ENCODE data around the gene SYNCRIP.

DNA sequence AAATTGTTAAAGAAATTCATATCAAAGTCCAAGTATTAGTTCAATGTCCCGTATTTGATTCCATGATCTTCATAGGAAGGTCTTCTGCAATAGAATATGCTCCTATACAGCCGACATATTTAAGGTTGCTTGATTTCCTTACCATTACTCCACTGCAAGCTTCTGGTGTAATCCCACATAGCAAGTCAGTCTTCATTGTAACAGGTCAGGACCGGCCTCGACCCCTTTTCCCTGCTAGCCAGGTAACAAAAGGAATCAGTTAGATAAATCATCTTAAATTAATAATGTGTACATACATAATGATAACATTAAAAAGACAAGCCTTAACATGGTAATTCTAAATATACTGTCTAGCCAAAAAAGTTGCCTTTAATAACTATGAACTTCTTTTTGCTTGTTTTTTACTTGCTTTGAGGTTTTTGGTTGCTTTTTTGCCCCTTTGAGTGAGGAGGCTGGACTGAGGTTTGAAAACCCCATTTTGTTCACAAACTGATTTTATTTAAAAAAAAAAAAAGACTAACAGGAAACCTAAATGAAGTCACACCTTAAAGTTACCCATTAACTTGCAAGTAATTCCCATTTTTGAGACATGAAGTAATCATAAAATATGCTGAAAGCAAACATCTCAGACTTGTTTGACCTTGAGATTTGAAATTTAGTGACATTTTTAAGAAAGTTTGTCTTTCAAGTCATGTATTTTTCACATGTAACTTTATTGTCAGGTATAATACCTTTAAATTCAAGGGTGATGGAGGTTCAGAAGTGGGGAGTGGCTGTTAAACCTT lies 29.8 kb downstream of the SYNCRIP start:
- TF ChIP-seq POLR2A (IDR thresholded peaks at IDR 0.05; ENCODE audit: low read depth, low read length) (no peak), RAD21 (IDR thresholded peaks at IDR 0.05; ENCODE audit: low read length) (no peak), RFX5 (IDR thresholded peaks at IDR 0.05; ENCODE audit: low read depth, low read length) (no peak), MAFK (IDR thresholded peaks at IDR 0.05; ENCODE audit: low read depth, low read length) (no peak), BHLHE40 (IDR thresholded peaks at IDR 0.05; ENCODE audit: low read depth, low read length) (no peak), CEBPB (IDR thresholded peaks at IDR 0.05; ENCODE audit: low read depth, low read length) (no peak), CHD1 (IDR thresholded peaks at IDR 0.05; ENCODE audit: low read depth, low read length) (no peak)
- TF ChIP-seq, protein P1, sequence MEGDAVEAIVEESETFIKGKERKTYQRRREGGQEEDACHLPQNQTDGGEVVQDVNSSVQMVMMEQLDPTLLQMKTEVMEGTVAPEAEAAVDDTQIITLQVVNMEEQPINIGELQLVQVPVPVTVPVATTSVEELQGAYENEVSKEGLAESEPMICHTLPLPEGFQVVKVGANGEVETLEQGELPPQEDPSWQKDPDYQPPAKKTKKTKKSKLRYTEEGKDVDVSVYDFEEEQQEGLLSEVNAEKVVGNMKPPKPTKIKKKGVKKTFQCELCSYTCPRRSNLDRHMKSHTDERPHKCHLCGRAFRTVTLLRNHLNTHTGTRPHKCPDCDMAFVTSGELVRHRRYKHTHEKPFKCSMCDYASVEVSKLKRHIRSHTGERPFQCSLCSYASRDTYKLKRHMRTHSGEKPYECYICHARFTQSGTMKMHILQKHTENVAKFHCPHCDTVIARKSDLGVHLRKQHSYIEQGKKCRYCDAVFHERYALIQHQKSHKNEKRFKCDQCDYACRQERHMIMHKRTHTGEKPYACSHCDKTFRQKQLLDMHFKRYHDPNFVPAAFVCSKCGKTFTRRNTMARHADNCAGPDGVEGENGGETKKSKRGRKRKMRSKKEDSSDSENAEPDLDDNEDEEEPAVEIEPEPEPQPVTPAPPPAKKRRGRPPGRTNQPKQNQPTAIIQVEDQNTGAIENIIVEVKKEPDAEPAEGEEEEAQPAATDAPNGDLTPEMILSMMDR (conservative IDR thresholded peaks at IDR 0.05; ENCODE audit: low read depth, low read length): no peak
- TF ChIP-seq, protein P2, sequence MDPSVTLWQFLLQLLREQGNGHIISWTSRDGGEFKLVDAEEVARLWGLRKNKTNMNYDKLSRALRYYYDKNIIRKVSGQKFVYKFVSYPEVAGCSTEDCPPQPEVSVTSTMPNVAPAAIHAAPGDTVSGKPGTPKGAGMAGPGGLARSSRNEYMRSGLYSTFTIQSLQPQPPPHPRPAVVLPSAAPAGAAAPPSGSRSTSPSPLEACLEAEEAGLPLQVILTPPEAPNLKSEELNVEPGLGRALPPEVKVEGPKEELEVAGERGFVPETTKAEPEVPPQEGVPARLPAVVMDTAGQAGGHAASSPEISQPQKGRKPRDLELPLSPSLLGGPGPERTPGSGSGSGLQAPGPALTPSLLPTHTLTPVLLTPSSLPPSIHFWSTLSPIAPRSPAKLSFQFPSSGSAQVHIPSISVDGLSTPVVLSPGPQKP (IDR thresholded peaks at IDR 0.05; ENCODE audit: borderline replicate concordance, low read depth, low read length): no peak

Data from IMR-90 (cell line).